BLaER1 (cell line): ENCODE data around the gene NT5C3B.

Experiments used
- H3K27ac ChIP-seq: shearing (Covaris generic); formaldehyde crosslinking; 2 replicates; pipeline ENCODE4 v1.8.1; 2022
- H3K27me3 ChIP-seq: shearing (Covaris generic); formaldehyde crosslinking; 2 replicates; pipeline ENCODE4 v1.8.1; 2022
- H3K36me3 ChIP-seq: shearing (Covaris generic); formaldehyde crosslinking; 2 replicates; pipeline ENCODE4 v1.8.1; 2022
- H3K4me1 ChIP-seq: shearing (Covaris generic); formaldehyde crosslinking; 2 replicates; pipeline ENCODE4 v1.8.1; 2022
- H3K4me2 ChIP-seq: shearing (Covaris generic); formaldehyde crosslinking; 2 replicates; pipeline ENCODE4 v1.8.1; 2022
- H3K4me3 ChIP-seq: shearing (Covaris generic); formaldehyde crosslinking; 2 replicates; pipeline ENCODE4 v1.8.1; 2022
- H3K9ac ChIP-seq: shearing (Covaris generic); formaldehyde crosslinking; 2 replicates; pipeline ENCODE4 v1.8.1; 2022
- H3K9me3 ChIP-seq: shearing (Covaris generic); formaldehyde crosslinking; 2 replicates; pipeline ENCODE4 v1.8.1; 2022
- H4K20me1 ChIP-seq: shearing (Covaris generic); formaldehyde crosslinking; 2 replicates; pipeline ENCODE4 v1.8.1; 2022
- Cebpa-rat ChIP-seq: shearing (Covaris generic); IDR thresholded peaks from 2 replicates; pipeline ENCODE4 v1.8.1; 2022

NT5C3B gene

DNA sequence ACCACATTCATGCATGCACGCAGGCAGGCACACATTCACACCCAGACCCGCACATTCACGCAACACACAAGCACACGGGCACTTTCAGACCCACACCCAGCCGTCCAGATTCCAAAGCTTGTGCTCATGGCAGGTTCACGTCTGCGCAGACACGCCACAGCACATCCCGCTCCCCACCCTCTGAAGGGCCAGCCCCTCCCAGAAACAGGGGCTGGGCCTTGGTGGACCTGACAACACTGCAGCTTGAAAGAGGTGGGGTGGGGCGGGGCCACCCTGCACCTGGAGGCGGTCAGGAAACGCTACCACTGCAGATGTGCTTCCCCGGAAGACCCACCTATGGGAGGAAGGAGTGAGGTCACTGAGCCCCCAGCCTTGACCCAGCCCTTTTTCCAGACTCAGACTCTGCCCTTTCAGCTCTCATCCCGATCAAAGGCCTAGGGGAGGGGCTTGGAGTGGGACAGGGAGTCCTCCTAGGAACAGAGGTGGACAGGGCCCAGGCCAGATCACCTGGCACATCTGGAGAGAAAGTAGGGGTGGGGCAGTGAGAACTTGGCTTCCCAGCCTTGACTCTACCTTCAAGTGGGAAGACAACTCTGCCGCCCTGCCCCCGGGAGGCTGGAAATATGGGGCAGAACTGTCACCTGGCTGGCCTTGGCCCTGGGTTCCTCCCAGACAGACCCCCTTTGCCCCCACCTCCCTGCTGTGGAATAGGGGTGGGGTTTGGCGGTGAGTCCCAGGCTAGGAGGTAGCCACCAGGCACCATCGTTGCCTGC, 35.2 kb downstream of the NT5C3B start:
- H3K4me2 ChIP-seq: peak overlapping the region; percentile 66
- H3K27ac ChIP-seq: peak overlapping the region; percentile 18; the same call in 1 of the 2 replicates
- no peak overlapping the region for H3K9ac ChIP-seq
- H3K4me3 ChIP-seq: no peak overlapping the region
- TF ChIP-seq Cebpa-rat: no peak
- H3K36me3 ChIP-seq: peaks cover 16% of the 10 kb centered on the region; the same call in 1 of the 2 replicates
- no peaks in the 10 kb centered on the region for H3K9me3 ChIP-seq
- H4K20me1 ChIP-seq: no peaks in the 10 kb centered on the region
- H3K4me1 ChIP-seq: peaks cover 35% of the 10 kb centered on the region
- H3K27me3 ChIP-seq: no peaks in the 10 kb centered on the region

DNA sequence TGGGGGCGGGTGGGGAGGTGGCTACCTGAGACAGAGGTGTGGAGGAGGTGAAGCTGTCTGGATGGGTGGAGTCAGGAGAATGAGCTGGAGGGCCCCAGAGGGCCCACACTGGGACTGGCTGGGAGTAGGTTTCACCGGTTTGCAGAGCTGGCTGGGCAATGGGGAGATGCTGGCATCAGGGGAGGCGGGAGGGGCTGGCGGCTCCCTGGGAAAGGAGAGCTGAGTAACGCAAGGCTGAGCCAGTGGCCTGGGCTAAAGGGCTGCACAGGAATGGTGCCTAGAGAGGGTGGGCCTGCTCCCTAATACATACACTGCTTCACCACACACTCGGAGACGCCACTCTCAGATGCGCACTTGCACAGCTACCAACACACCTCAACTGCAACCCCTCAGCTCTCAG, 36.7 kb downstream of the NT5C3B start:
- no peak overlapping the region for H3K4me3 ChIP-seq
- TF ChIP-seq Cebpa-rat: no peak
- no peak overlapping the region for H3K27ac ChIP-seq
- no peaks in the 10 kb centered on the region for H3K9me3 ChIP-seq
- H3K4me2 ChIP-seq: no peak overlapping the region
- H3K4me1 ChIP-seq: peaks cover 32% of the 10 kb centered on the region
- no peaks in the 10 kb centered on the region for H3K27me3 ChIP-seq
- H3K36me3 ChIP-seq: peaks cover 11% of the 10 kb centered on the region; the same call in 1 of the 2 replicates
- H3K9ac ChIP-seq: no peak overlapping the region
- H4K20me1 ChIP-seq: no peaks in the 10 kb centered on the region

DNA sequence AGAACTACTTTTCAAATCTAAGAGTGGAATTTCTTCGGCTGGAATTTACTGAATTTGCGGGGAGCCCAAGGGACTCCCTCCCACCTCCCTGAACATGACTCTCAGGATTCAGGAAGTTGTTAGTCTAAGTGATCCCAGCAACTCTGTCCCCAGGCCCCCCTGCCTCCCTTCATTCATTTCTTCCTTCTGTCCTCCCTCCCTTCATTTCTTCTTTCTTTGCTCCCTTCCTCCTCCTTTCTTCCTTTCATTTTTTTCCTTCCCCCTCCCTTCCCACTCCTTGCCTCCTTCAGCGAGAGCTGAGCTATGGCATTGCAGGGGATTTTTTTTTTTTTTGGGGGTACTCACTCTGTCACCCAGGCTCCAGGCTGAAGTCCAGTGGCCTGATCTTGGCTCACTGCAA, 38.7 kb downstream of the NT5C3B start:
- Histone ChIP-seq H3K4me3 (no peak overlapping the region), H3K27ac (no peak overlapping the region), H3K27me3 (no peaks in the 10 kb centered on the region), H3K9me3 (no peaks in the 10 kb centered on the region), H3K4me1 (peaks cover 34% of the 10 kb centered on the region), H3K36me3 (peaks cover 5% of the 10 kb centered on the region; the same call in 1 of the 2 replicates), H3K9ac (no peak overlapping the region), H3K4me2 (no peak overlapping the region), H4K20me1 (no peaks in the 10 kb centered on the region)
- TF ChIP-seq Cebpa-rat: no peak

DNA sequence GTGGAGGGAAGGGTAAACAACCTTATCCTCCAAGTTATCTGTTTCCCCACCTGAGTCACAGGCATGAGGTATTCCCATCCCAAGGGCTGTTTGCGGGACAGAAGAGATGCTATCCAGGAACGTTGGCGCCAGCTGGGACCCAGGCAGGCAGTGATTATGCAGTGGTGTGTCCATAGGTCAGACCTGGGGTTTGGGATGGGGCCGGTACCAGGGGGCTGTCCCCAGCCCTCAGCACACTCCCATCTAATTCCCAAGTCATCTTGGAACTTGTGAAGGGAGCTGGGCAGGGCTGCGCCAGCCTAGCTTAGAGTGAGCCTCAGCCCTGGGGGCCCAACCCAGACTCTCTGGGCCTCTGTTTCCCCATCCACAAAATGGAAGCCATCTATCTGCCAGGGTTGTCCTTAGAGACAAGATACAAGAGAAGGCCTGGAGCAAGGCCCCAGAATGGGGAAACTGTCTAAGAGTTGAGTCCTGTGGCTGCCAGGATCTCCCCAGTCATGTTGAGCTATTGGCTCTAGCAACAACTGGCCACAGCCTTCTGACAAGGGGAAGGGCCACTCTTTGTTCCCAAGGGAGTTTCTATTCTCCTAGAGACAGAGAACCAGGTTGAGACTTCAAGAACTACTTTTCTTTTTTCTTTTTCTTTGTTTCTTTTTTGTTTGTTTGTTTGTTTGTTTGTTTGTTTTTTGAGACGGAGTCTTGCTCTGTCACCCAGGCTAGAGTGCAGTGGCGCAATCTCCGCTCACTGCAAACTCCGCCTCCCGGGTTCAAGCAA, 39.7 kb downstream of the NT5C3B start:
- no peaks in the 10 kb centered on the region for H3K36me3 ChIP-seq
- no peak for TF ChIP-seq Cebpa-rat
- no peaks in the 10 kb centered on the region for H3K9me3 ChIP-seq
- H3K27me3 ChIP-seq: no peaks in the 10 kb centered on the region
- peaks cover 33% of the 10 kb centered on the region for H3K4me1 ChIP-seq
- H3K4me2 ChIP-seq: no peak overlapping the region
- no peak overlapping the region for H3K9ac ChIP-seq
- no peaks in the 10 kb centered on the region for H4K20me1 ChIP-seq
- no peak overlapping the region for H3K27ac ChIP-seq
- no peak overlapping the region for H3K4me3 ChIP-seq

DNA sequence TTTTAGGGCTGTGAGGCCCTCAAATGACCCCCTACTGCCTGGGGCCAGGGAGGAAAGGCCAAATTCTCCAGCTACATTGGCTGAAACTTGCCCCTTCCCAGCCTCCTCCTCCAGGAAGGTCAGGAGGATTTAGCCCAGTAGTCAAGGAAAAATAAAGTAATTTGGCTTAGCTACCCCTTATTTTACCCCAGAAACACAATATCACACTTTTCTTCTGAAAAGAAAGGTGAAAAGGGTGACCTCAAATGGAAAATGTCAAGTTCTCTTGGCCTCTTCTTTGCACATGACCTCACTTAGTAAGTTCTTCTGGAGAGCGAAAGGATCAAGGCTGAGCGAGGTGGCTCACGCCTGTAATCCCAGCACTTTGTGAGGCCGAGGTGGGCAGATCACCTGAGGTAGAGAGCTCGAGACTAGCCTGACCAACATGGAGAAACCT, 41.5 kb downstream of the NT5C3B start:
- no peak for TF ChIP-seq Cebpa-rat
- Histone ChIP-seq H3K36me3 (no peaks in the 10 kb centered on the region), H3K4me2 (no peak overlapping the region), H3K9ac (no peak overlapping the region), H3K9me3 (no peaks in the 10 kb centered on the region), H3K4me3 (no peak overlapping the region), H3K27me3 (no peaks in the 10 kb centered on the region), H4K20me1 (no peaks in the 10 kb centered on the region), H3K27ac (no peak overlapping the region), H3K4me1 (peaks cover 38% of the 10 kb centered on the region)

DNA sequence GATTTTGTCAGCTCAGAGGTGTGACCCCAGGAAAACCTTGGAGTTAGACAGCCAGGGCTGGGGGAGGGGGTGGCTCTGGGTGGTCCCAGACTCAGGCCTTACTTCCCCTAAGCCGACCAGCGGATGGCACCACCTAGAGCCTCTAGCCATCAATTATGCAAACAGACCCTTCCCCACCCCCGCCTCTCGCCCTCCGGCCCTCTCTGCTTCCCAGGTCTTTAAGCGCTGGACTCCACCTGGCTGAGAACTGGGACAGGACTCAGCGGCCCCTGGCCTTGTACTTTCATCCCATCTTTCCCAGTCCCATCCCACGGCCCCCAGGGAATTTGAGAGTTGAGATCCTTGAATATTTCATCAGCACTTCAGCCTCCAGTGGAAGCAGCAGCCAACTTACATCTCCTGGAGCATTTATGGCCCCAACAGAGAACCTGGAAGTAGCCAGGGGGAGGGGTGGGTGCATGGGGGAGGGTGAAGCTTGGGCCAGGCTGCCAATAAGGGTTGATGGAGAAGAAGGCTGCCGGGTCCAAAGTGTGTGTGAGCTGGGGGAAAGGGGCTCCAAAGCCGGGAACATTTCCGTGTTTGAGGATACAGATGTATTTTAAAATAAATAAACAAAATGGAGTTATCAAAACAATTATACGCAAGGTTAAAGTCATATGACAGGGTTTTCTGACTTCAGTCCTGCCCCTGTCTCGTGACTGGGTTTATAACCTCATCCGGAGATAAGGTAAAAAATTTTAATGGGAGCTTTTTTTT, 42.1 kb downstream of the NT5C3B start:
- TF ChIP-seq Cebpa-rat: no peak
- Histone ChIP-seq H4K20me1 (no peaks in the 10 kb centered on the region), H3K27me3 (no peaks in the 10 kb centered on the region), H3K9me3 (no peaks in the 10 kb centered on the region), H3K36me3 (no peaks in the 10 kb centered on the region), H3K4me3 (no peak overlapping the region), H3K4me1 (peaks cover 44% of the 10 kb centered on the region), H3K27ac (no peak overlapping the region), H3K4me2 (no peak overlapping the region; the same call in 1 of the 2 replicates), H3K9ac (no peak overlapping the region)

DNA sequence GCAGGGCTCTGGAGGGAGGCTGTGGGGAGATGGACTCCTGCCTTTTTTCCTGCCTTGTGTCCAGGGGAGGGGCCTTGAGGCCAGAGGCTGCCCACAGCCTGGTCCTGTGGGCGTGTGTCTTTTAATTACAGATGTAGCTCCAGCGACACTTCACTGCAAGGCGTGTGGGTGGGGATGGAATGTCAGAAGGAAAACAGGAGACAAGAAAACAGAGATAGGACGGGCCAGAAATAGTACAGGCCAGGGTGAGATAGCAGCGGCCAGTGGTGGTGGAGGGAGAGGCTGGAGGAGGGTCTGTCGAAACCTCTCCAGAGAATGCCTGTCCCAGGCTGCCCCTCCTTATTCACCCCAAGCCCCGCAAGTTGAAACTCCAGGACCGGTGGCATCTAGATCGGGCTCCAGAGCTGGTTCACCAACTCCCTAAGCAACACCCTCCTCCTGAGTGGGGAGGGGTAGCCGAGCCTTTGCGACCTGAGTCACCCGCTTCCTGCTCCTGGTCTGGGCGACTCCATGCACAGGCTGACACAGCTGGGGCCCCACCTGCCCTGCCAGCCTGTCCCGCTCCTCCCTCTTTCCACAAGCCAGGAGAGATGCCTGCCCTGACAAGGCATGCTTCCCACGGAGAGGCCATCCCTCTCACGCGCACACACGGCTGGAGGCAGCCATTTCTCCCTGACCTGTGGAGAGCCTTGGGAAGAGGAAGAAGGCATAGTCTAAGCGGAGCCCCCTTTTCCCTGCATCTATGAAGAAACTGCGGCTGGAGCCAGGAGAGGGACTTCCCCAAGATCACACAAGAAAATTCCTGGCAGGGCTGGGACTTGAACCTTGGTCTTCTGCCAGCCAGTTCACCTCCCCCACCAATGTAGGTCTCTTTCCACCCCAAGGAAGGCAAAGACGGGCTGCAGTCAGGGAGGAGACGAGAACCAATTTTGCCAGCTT, 42.9 kb downstream of the NT5C3B start:
- Histone ChIP-seq H3K27ac (0 out of 2 replicates have a peak overlapping the region, but pooled peaks have one; percentile 1), H3K4me1 (peaks cover 52% of the 10 kb centered on the region), H3K9ac (no peak overlapping the region), H3K9me3 (no peaks in the 10 kb centered on the region), H3K36me3 (no peaks in the 10 kb centered on the region), H3K27me3 (no peaks in the 10 kb centered on the region), H3K4me2 (peak overlapping the region; percentile 46), H4K20me1 (no peaks in the 10 kb centered on the region), H3K4me3 (no peak overlapping the region)
- TF ChIP-seq Cebpa-rat: no peak

DNA sequence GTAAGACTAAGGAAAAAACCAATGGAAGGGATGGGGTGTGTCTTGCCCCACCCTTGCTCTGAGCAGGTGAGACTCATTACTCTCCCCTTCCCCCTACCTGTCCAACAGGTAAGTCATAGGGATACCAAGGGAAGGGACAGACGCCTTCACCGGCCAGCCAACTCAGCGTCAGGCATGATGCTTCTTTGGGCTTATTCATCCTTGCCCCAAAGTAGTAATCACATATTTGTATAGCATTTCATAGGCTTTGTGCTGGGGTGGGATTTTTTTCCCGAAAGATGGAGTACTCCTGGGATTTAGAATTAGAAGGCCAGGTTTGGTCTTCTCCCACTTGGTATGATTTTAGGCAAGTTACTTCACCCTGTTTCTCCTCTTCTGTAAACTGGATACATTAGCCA, 49.0 kb downstream of the NT5C3B start:
- H3K9ac ChIP-seq: no peak overlapping the region
- no peaks in the 10 kb centered on the region for H3K27me3 ChIP-seq
- H3K4me2 ChIP-seq: peak overlapping the region; percentile 66
- peaks cover 29% of the 10 kb centered on the region for H4K20me1 ChIP-seq
- no peak overlapping the region for H3K27ac ChIP-seq
- peaks cover 77% of the 10 kb centered on the region for H3K4me1 ChIP-seq
- H3K9me3 ChIP-seq: no peaks in the 10 kb centered on the region
- H3K4me3 ChIP-seq: no peak overlapping the region; the same call in 1 of the 2 replicates
- H3K36me3 ChIP-seq: no peaks in the 10 kb centered on the region
- TF ChIP-seq Cebpa-rat: no peak
